GM12801 (cell line): ENCODE results near the gene FFAR1.

ENCODE experiments used
- CTCF ChIP-seq: IDR thresholded peaks from one replicate; pipeline ENCODE4 v1.5.1; 2011; ENCODE audit warnings: control low read depth; ENCODE audit not compliant: insufficient read length; ENCODE audit errors: extremely low read depth

The FFAR1 gene

DNA sequence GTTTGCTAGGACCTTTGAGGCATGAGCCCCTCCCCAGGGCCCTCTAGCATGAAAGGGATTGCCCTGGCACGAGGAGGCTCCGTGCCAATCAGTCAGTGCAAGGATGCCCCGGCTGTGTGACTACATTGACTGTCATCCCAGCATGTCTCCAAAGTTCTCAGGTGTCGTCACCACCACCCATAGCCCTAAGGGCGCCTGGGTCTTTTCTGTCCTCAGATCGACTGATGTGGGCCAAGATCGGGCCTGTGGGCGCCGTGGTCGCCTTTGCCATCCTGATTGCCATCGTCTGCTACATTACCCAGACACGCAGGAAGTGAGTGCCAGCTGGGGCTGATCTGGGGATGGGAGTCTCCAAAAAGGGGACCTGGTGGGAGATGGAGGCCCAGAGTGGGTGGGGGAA, 37.4 kb upstream of the FFAR1 start:
- TF ChIP-seq CTCF = no peak

DNA sequence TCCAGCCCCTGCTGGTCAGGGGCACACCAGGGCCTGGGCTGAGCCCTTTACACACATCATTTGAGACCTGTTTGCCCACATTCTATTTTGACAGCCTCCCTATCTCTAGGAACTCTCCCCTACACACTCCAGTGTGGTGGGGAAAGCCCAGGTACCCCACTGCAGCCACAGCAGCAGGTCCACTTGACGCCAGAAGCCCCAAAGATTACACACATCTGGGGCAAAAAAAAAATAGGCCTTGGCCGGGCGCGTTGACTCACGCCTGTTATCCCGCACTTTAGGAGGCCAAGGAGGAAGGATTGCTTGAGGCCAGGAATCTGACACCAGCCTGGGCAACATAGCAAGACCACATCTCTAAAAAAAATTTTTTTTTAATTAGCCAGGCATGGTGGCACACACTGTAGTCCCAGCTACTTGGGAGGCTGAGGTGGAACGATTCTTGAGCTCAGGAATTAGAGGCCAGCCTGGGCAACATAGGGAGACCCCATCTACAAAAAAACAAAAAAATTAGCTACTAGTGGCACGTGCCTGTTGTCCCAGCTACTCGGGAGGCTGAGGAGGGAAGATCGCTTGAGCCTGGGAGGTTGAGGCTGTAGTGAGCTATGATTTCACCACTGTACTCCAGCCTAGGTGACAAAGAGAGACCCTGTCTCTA, 36.8 kb upstream of the FFAR1 start:
- TF ChIP-seq CTCF = no peak

DNA sequence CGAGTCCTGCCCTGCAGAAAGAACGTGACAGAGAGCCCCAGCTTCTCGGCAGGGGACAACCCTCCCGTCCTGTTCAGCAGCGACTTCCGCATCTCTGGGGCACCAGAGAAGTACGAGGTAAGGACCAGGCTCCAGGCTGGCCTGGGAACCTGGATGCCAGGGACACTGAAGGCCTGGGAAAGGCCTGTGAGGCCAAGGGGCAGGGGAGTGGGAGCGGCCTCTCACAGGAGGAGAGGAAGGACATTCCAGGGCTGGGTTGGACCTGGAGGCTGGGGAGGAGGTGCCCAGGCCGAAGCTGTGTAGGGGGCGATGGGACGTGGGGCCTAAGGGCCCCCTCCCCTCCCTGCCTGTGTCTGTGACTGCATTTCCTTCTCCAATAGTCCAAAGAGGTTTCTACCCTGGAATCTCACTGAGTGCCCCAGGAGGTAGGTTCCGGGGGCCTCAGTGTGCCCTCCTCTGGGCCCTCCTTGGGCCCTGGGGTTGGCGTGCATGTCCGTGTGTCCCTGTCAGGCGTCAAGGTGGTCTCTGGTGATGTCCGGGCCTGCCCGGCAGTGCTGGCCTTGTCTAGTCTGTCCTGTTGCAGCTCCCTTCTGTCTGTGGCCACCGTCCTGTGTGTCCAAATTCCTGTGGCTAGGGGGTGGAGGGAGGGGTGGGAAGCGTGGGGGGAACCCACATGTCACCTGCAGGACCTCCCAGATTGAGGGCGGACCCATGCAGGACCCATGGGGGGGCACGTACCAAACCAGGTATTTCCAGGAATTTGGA, 35.6 kb upstream of the FFAR1 start:
- no peak for TF ChIP-seq CTCF

- TF ChIP-seq CTCF = no peak
Observed at GRCh38 chr19:35313587-35313986, 34.1 kb upstream of the FFAR1 start.

DNA sequence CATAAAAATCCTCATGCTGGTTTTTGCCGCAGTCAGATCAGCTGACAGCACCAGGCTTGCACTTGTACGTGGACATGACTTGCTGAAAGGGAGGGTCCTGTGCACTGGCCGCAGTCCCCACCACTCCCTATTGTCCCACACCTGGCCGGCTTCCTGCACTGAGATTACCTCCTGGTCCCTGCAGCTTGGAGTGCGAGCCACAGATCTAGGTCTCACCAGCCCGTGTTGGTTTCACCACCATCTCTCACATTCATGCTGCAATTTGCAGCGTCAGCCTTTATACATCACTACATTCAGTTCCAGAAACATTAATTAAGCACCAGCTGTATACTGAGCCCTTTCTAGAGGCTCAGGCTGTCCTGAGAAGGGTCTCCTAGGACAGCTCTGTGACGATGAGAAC, 33.7 kb upstream of the FFAR1 start:
- TF ChIP-seq CTCF = no peak

DNA sequence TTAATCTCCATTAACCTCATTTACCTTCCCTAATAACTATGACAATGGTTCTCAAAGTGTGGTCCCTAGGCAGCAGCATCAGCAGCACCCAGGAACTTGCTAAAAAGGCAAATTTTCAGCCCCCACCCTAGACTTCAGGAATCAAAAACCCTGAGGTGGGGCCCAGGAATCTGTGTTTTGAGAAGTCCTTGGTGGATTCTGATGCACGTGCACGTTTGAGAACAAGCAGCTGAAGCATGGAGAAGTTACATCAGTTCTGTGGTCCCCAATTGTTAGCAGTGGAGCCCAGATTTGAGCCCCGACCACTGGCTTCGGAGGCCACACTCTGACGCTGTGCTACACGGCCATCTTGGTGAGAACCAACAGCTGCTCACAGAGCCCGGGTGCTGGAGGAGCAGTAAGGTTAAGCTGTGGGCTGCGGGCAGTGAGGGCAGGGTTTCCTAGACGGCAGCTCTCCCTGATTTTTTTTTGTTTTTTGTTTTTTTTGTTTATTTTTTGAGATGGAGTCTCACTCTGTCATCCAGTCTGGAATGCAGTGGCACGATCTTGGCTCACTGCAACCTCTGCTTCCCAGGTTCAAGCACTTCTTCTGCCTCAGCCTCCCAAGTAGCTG, 32.7 kb upstream of the FFAR1 start:
- TF ChIP-seq CTCF = no peak

DNA sequence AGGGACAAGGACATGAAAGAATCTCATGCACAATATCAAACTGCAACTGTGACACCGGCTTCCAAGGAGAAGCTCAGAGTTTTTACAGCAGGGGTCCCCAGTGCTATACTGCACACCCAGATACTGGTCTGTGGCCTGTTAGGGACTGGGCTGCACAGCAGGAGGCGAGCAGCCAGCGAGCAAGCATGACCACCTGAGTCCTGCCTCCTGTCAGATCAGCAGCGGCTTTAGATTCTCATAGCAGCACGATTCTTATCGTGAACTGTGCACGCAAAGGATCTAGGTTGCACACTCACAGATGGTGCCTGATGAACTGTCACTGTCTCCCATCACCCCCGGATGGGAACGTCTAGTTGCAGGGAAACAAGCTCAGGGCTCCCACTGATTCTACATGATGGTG, 31.8 kb upstream of the FFAR1 start:
- TF ChIP-seq CTCF = no peak
